Fibroblast of the conjunctiva (primary cell): ENCODE data around the gene GYG2.
"Not testable (repeated sequence)": the region's sequence is repeated elsewhere in the genome, so short reads cannot be mapped to it uniquely, and the experiment has no call there.

Source experiments
- DNase-seq: peaks from one replicate; pipeline ENCODE4 v3.0.0-alpha.2; 2010; ENCODE audit warnings: low read depth

The GYG2 gene

GRCh38 chrX:2903366-2903765, 74.6 kb downstream of the GYG2 start:
- no peak for DNase-seq

- DNase-seq, result no peak
These were observed 78.6 kb downstream of the GYG2 start for GRCh38 chrX:2907295-2907694.

GRCh38 chrX:2908125-2908685, 79.5 kb downstream of the GYG2 start:
- no peak for DNase-seq

GRCh38 chrX:2910109-2910508, 81.4 kb downstream of the GYG2 start:
- no peak for DNase-seq

- DNase-seq, result no peak
These were observed 84.4 kb downstream of the GYG2 start for GRCh38 chrX:2913118-2913517.

- no peak for DNase-seq
These were observed 89.0 kb downstream of the GYG2 start for GRCh38 chrX:2917767-2918166.

- DNase-seq, result no peak
These were observed 92.5 kb downstream of the GYG2 start for GRCh38 chrX:2921193-2921592.

GRCh38 chrX:2921750-2922149, 93.0 kb downstream of the GYG2 start:
- DNase-seq, result no peak

GRCh38 chrX:2924151-2924550, 95.4 kb downstream of the GYG2 start:
- no peak for DNase-seq

GRCh38 chrX:2926255-2926654, 97.5 kb downstream of the GYG2 start:
- DNase-seq, result not testable (repeated sequence)

GRCh38 chrX:2926664-2927275, 98.0 kb downstream of the GYG2 start:
- no peak for DNase-seq

GRCh38 chrX:2928191-2928582, 99.5 kb downstream of the GYG2 start:
- DNase-seq, result peak; percentile 66

- peak; percentile 95 for DNase-seq
These were observed 100.1 kb downstream of the GYG2 start, which contains the start of gene ARSD for GRCh38 chrX:2928583-2929434. Gene ARSD (minus strand): TSS chrX:2929339. CDS start chrX:2929275, 64 bp downstream.

GRCh38 chrX:2931155-2931554, 102.4 kb downstream of the GYG2 start:
- DNase-seq, result no peak

GRCh38 chrX:2931612-2932011, 102.9 kb downstream of the GYG2 start:
- no peak for DNase-seq
